Activated CD8-positive, alpha-beta memory T cell treated with anti-CD3 and anti-CD28 coated beads, Interleukin-2, amount 50 U/mL, for 48 hours (primary cell): Measurements from ENCODE around the gene INO80D.
"Not testable (repeated sequence)": the region's sequence is repeated elsewhere in the genome, so short reads cannot be mapped to it uniquely, and the experiment has no call there.

Experiments
- DNase-seq: peaks from one replicate; pipeline ENCODE4 v3.0.0-alpha.2; 2020

The INO80D gene

GRCh38 chr2:206082298-206082843 lies 3.6 kb downstream of the INO80D start:
- DNase-seq: no peak

- DNase-seq: no peak
Observed at GRCh38 chr2:206080927-206081326, 5.0 kb downstream of the INO80D start.

- DNase-seq: no peak
Observed at GRCh38 chr2:206079699-206080465, 6.1 kb downstream of the INO80D start.

- DNase-seq: not testable (repeated sequence)
Observed at GRCh38 chr2:206077879-206078278, 8.1 kb downstream of the INO80D start.

GRCh38 chr2:206075113-206075512 lies 10.9 kb downstream of the INO80D start:
- no peak for DNase-seq

- DNase-seq: no peak
Observed at GRCh38 chr2:206071807-206072206, 14.2 kb downstream of the INO80D start.

GRCh38 chr2:206069417-206069816 lies 16.6 kb downstream of the INO80D start:
- DNase-seq: no peak

- DNase-seq: no peak
Observed at GRCh38 chr2:206068207-206068606, 17.8 kb downstream of the INO80D start.

- DNase-seq: no peak
Observed at GRCh38 chr2:206064077-206064476, 21.9 kb downstream of the INO80D start.

- no peak for DNase-seq
Observed at GRCh38 chr2:206063635-206064034, 22.3 kb downstream of the INO80D start.

- DNase-seq: no peak
Observed at GRCh38 chr2:206062724-206063123, 23.2 kb downstream of the INO80D start.

- DNase-seq: no peak
Observed at GRCh38 chr2:206056286-206056685, 29.7 kb downstream of the INO80D start.

- DNase-seq: no peak
Observed at GRCh38 chr2:206054952-206055351, 31.0 kb downstream of the INO80D start.

- DNase-seq: no peak
Observed at GRCh38 chr2:206051912-206052311, 34.1 kb downstream of the INO80D start.

GRCh38 chr2:206049392-206049791 lies 36.6 kb downstream of the INO80D start:
- DNase-seq: no peak

GRCh38 chr2:206045251-206045650 lies 40.7 kb downstream of the INO80D start:
- no peak for DNase-seq

- DNase-seq: no peak
Observed at GRCh38 chr2:206040525-206040924, 45.4 kb downstream of the INO80D start.

- not testable (repeated sequence) for DNase-seq
Observed at GRCh38 chr2:206035393-206035792, 50.6 kb downstream of the INO80D start.

GRCh38 chr2:206033452-206033851 lies 52.5 kb downstream of the INO80D start:
- not testable (repeated sequence) for DNase-seq

GRCh38 chr2:206031950-206032567 lies 53.9 kb downstream of the INO80D start:
- DNase-seq: no peak

- DNase-seq: no peak
Observed at GRCh38 chr2:206031162-206031784, 54.7 kb downstream of the INO80D start.

GRCh38 chr2:206028101-206028500 lies 57.9 kb downstream of the INO80D start:
- DNase-seq: no peak

GRCh38 chr2:206023183-206023582 lies 62.8 kb downstream of the INO80D start:
- no peak for DNase-seq

GRCh38 chr2:206020171-206020570 lies 65.8 kb downstream of the INO80D start:
- no peak for DNase-seq
